Measurements from ENCODE around the gene ARID5B. TPM values are rescaled to one million over a fixed set of nuclear protein-coding genes. Genes with fewer than 3 reads are reported as not detected.

Gene ARID5B
- total RNA-seq, 1 donor from 2014 or later: 63.7 TPM

- no peak for DNase-seq (ENCODE audit: low spot score)
These were observed 148.3 kb downstream of the ARID5B start for GRCh38 chr10:62049624-62050345.

- DNase-seq (ENCODE audit: low spot score): no peak
These were observed 148.9 kb downstream of the ARID5B start for GRCh38 chr10:62050346-62050892.

- DNase-seq (ENCODE audit: low spot score): peak; percentile 59
These were observed 149.5 kb downstream of the ARID5B start for GRCh38 chr10:62050893-62051433.

- no peak for DNase-seq (ENCODE audit: low spot score)
These were observed 150.8 kb downstream of the ARID5B start for GRCh38 chr10:62052276-62052675.

GRCh38 chr10:62053860-62054259 is 152.4 kb downstream of the ARID5B start:
- DNase-seq (ENCODE audit: low spot score): no peak

GRCh38 chr10:62054408-62054807 is 152.9 kb downstream of the ARID5B start:
- no peak for DNase-seq (ENCODE audit: low spot score)

GRCh38 chr10:62054830-62055229 is 153.3 kb downstream of the ARID5B start:
- DNase-seq (ENCODE audit: low spot score): no peak

- DNase-seq (ENCODE audit: low spot score): no peak
These were observed 154.7 kb downstream of the ARID5B start for GRCh38 chr10:62056219-62056618.

GRCh38 chr10:62056698-62057097 is 155.2 kb downstream of the ARID5B start:
- DNase-seq (ENCODE audit: low spot score): no peak

- DNase-seq (ENCODE audit: low spot score): no peak
These were observed 155.9 kb downstream of the ARID5B start for GRCh38 chr10:62057359-62057758.

- no peak for DNase-seq (ENCODE audit: low spot score)
These were observed 156.4 kb downstream of the ARID5B start for GRCh38 chr10:62057850-62058249.

- no peak for DNase-seq (ENCODE audit: low spot score)
These were observed 157.0 kb downstream of the ARID5B start for GRCh38 chr10:62058476-62058875.

- no peak for DNase-seq (ENCODE audit: low spot score)
These were observed 157.4 kb downstream of the ARID5B start for GRCh38 chr10:62058896-62059216.

GRCh38 chr10:62059217-62059920 is 157.9 kb downstream of the ARID5B start:
- no peak for DNase-seq (ENCODE audit: low spot score)

GRCh38 chr10:62062028-62062427 is 160.5 kb downstream of the ARID5B start:
- DNase-seq (ENCODE audit: low spot score): no peak

- DNase-seq (ENCODE audit: low spot score): no peak
These were observed 161.4 kb downstream of the ARID5B start for GRCh38 chr10:62062752-62063512.

- no peak for DNase-seq (ENCODE audit: low spot score)
These were observed 162.4 kb downstream of the ARID5B start for GRCh38 chr10:62063795-62064472.

- DNase-seq (ENCODE audit: low spot score): no peak
These were observed 166.1 kb downstream of the ARID5B start for GRCh38 chr10:62067560-62067959.

- peak; percentile 59 for DNase-seq (ENCODE audit: low spot score)
These were observed 167.0 kb downstream of the ARID5B start for GRCh38 chr10:62068464-62068863.

- DNase-seq (ENCODE audit: low spot score): no peak
These were observed 168.1 kb downstream of the ARID5B start for GRCh38 chr10:62069452-62070178.

GRCh38 chr10:62071846-62072281 is 170.4 kb downstream of the ARID5B start:
- DNase-seq (ENCODE audit: low spot score): no peak
